ENCODE measurements around the gene TRAM2. TPM values are rescaled to one million over a fixed set of nuclear protein-coding genes. Genes with fewer than 3 reads are reported as not detected.

TRAM2 gene
- total RNA-seq, 2 donors from 2014 or later: 14.1 to 19.2 TPM

- intact Hi-C loops (cut with DNase I): no loop called here
- DNase-seq (no peak), ATAC-seq (peak in 1 of 2 donors; percentile 13)
These were observed 38.5 kb downstream of the TRAM2 start for GRCh38 chr6:52538252-52538900.

DNA sequence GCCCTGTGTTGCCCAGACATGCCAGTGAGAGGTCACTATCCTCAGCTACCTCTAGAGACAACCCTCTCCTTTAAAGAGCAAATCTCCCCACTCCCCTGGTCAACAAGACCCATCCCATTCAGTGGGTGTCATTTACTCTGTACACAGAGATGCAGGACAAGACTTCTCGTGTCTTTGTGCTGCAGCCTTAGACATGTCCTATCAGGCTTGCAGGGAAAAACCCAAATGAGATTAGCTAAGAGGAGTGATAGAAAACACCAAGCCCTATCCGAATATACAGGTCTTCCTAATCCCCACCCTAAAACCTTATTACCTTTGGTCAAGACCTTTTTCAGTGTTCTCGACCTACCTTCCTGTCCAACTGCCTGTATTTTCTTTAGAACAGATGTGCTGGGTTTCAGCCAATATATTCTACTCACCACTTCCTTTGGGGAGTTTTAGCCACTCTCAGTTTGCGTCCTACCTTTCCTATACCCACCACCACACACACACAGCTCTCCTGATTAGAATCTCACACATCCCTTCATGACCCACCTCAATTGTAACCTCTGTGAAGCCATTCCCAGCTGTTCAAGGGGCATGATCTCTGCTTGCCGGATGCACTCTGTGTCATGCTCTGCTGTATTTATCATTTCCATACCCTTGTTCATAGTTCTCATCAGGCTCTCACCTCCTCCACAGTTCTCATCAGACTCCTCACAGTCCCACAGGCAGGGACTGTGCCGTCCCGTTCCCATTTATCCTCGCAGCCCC lies 39.7 kb downstream of the TRAM2 start:
- ATAC-seq (no peak), DNase-seq (no peak)
- intact Hi-C loops (cut with DNase I): no loop called here

DNA sequence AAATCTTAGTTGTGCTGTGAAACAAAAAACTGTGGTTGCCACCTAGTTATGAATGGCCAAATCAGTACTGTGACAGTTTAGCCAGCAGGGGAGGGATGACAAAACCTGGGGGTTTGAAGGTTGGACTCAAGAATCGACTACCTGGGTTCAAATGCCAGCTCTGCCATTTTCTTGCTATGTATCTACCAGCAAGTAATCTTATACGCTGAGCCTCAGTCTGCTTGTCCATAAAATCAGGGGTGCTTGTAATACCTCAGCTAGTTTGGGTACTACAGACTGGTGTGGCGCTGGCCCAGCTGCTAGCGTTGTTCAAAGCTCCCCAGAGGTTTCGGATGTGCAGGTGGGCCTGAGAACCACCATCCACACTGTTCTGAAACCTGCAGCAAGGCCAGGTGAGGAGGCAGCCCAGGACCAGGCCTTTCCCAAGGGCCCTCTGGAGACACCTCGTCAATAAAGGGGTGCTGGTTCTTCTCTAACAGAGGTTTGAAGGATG lies 40.4 kb downstream of the TRAM2 start:
- no peak for DNase-seq
- no peak for ATAC-seq
- intact Hi-C loops (cut with DNase I): no loop called here

DNA sequence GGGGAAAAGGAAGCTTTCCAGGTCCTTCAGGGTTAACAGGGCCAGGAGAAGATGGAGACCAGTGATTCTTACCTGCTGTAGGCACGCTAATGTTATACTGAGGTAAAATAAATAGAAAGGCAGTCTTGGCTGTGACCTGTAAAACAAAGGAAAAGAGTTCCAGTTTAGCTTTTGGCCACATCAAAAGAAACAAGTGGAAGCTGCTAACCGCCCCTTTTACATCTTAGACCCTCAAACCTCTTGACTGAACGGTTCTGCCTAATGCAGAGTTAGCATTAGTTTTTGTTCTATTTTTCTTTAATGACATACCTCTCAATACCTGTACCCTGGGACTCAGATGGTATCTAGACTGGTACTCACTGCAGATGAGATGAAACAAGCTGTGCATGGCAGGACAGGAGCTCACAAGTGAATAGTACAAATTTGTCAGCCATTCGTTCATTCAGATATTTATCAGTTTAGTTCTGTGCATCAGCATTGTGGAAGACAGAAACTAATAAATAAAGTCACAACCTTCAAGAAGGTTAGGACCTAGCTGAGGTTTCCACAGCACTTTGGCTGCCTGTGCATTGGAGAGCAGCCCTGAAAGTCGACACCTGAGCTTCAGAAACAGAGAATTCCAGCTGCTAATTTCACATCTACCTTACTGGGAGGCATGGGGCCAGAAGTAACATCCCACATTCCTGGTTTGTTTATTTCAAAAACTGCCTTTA lies 41.0 kb downstream of the TRAM2 start:
- intact Hi-C loops (cut with DNase I): no loop called here
- ATAC-seq: no peak

GRCh38 chr6:52534966-52535390 lies 41.9 kb downstream of the TRAM2 start:
- no peak for DNase-seq
- no peak for ATAC-seq
- intact Hi-C loops (cut with DNase I): no loop called here

More for the DNA sequence above, 41.0 kb downstream of the TRAM2 start:
- DNase-seq: no peak

DNA sequence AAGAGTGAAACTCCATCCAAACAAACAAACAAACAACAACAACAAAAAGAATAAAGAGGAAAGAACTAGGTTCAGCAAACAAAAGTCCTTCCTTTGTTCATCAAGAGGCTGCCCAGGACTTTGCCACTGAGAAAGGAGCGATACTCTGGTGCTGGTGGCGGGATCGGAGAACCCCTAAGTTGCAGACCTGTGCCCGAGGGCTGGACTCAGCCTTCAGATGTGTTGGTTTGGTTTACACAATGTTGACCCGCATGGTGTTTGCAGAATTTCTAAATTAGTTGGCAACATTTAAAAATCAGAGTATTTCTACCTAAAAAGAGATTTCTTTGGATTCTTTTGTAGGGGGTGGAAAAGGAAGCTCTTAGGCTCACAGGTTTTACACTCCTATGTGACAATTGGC lies 42.5 kb downstream of the TRAM2 start:
- DNase-seq: no peak
- intact Hi-C loops (cut with DNase I): no loop called here
- no peak for ATAC-seq

DNA sequence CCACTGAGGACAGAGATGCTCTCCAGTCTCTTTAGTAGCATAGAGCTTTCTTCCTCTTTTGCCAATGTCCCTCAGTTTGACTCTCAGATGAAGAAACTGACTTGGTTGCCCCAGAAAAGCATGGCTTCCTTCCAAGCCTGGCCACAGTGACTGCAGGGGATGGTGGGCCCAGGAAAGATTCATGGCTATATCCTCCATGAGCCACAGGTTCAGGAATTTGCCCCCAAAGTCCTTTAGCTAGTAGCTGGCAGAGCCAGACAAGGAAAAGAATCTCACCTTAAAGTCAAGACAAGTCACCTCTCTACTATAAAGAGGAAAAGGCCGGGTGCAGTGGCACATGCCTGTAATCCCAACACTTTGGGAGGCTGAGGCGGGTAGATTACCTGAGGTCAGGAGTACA lies 43.4 kb downstream of the TRAM2 start:
- ATAC-seq: no peak
- intact Hi-C loops (cut with DNase I): no loop called here
- DNase-seq: no peak

DNA sequence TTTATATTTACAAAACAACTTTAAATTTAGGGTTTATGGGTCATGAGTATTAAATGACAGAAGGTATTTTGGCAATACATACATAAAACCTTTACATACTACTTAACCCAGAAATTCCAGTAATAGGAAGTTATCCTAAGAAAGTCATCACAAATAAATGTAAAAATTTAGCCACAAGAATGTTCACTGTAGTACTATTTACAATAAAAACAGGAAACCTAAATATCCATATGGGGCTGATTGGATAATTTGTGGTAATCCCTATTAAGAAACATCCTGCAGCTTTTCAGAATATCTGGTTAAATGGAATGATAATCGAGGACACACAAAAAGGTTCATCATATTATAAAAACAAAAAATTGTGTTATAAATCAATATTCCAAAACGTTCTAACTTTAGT lies 44.4 kb downstream of the TRAM2 start:
- intact Hi-C loops (cut with DNase I): no loop called here
- DNase-seq (no peak), ATAC-seq (no peak)

DNA sequence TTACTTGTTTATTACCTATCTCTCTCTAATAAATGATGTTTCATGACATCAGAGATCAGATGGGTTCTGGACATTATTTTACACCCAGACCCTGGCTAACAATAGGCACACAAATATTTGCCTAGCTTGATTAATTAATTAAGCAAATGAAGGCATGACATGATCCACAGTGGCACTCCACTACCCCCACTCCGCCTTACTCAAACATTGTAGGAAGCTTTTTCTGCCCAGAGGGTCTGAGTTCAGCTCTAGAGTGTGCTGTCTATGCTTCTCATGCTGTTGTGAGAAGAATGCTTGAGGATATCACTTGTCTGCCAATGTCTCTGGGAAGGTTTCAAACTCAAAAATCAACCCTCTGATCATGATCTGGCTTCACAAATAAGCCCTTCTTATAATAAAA lies 45.0 kb downstream of the TRAM2 start:
- intact Hi-C loops (cut with DNase I): no loop called here
- ATAC-seq (no peak), DNase-seq (no peak)

GRCh38 chr6:52531396-52531795 lies 45.5 kb downstream of the TRAM2 start:
- DNase-seq (no peak), ATAC-seq (no peak)
- intact Hi-C loops (cut with DNase I): no loop called here

DNA sequence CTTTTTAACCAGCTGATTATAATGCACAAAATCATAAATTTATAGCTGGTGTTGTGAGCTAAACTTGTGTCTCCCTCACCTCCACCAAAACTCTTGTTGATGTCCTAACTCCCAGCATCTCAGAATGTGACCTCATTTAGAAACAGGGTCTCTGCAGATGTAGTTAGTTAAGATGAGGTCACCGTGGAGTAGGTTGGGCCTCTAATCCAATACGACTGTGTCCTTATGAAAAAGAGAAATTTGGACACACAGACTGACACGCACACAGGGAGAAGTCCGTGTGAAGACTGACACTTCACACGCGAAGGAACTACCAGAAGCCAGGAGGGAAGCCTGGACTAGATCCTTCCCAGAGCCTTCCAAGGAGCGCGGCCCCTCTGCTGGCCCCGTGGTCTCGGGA lies 46.5 kb downstream of the TRAM2 start:
- ATAC-seq: no peak
- no peak for DNase-seq
- intact Hi-C loops (cut with DNase I): no loop called here

DNA sequence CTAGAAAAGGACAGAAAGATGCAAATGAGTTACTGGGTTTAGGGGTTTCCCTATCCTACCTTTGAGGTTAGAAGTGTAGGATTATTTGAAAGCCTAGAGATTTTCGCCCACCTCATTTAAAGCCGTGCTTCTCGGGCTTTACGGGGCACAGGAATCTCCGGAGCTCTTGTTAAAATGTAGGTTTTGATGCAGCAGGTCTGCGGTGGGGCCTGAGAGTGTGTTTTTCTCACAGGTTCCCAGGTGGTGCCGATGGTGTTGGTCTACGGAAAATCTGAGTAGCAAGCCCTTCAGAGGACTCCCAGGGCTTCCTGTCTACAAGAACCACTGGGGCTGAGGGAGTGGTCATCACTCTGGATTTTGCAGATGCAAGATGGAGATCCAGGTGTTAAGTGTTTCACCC lies 47.5 kb downstream of the TRAM2 start:
- DNase-seq: no peak
- intact Hi-C loops (cut with DNase I): no loop called here
- ATAC-seq: no peak

DNA sequence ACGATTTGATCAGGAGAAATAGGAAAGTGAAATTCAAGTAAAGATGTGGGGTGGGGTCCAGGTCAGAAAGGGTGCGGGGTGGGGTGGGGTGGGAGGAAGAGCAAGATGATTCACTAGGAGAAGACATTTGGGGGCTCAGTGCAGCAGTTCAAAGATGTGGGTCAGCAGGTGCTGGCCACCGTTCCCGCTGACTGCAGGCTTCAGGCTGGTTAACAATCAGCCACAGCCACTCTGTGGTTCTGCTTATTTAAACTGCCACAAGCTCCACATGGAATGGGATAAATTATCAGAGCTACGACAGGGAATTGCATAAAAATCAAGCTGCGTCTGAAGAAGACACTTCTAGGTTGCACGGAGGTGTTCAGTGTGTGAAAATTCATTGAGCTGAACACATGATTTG lies 49.4 kb downstream of the TRAM2 start:
- no peak for DNase-seq
- no peak for ATAC-seq
- intact Hi-C loops (cut with DNase I): no loop called here

GRCh38 chr6:52526634-52527033 lies 50.2 kb downstream of the TRAM2 start:
- intact Hi-C loops (cut with DNase I): no loop called here
- ATAC-seq (no peak), DNase-seq (no peak)

DNA sequence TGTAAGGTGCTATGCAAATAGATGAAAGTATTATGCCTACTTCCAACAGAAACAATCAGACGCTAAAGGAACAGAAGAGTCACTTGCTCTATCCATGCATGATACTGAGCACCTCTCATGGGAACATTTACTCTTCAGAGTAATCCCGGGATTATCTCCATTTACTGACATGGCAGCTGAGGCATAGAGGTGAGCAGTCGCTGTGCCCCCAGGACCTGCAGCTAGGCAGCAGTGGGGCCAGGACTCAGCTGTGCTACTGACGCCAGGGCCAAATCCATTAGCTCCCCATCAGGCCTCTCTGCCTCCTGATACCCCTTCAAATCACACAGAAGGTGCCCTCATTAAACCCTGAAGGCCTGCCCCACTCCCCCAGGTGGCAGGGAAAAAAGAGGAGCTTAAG lies 51.9 kb downstream of the TRAM2 start:
- intact Hi-C loops (cut with DNase I): no loop called here
- ATAC-seq (no peak), DNase-seq (no peak)

- DNase-seq (no peak), ATAC-seq (no peak)
- intact Hi-C loops (cut with DNase I): no loop called here
These were observed 53.3 kb downstream of the TRAM2 start for GRCh38 chr6:52523378-52524142.

DNA sequence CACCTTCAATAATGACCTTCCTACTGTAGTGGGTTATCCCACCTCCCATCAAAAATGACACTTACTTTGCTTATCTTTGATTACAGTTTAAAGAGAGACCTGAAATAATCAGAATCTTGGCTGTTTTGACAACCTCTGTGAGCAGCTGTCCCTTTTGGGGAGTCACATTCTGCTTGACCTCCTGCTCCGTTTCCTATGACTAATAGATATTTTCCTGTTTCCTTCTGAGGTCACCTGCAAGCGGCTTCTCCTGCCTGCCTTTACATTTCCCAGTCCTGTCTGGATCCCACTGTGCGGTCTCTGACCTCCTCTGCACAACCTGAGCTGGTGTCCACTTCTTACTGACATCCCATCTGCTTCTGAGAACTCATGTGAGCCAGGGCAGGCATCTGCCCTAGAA lies 54.2 kb downstream of the TRAM2 start:
- ATAC-seq: peak in 1 of 2 donors; percentile 24
- intact Hi-C loops (cut with DNase I): no loop called here

DNA sequence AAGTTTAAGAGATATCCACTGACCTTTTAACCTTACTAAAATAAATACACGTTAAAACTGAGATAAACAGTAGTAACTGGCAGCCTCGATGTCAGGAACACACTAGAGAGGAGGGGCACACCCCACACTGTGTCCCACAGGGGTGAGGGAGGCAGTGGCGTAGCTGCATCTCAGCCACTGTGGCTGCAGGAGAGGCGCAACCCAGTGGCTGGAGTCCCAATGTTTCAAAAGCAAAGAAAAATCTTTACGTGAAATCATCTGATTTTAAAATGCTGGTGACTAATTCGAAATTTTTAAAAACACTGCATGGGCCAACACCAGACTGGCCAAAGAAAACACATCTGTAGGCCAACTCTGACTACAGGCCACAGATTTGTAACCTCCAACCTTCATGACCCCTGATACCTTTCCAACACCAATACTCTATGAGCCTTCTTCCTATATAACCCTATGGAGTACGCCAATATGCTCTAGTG lies 54.7 kb downstream of the TRAM2 start:
- intact Hi-C loops (cut with DNase I): no loop called here
- ATAC-seq (peak; percentile 55 to 56), DNase-seq (peak; percentile 70)

More for the DNA sequence above, 54.2 kb downstream of the TRAM2 start:
- no peak for DNase-seq

- intact Hi-C loops (cut with DNase I): loop anchor here in 1 of 2 donors (5.0 kb wide), 1 partner anchor 53 kb away; no protein-coding TSS in a partner anchor
- ATAC-seq: no peak
- no peak for DNase-seq
These were observed 57.2 kb downstream of the TRAM2 start for GRCh38 chr6:52519618-52520017.

Measured in left cardiac atrium (tissue), 4 donors.